ENCODE data around the gene GRID1.

DNA sequence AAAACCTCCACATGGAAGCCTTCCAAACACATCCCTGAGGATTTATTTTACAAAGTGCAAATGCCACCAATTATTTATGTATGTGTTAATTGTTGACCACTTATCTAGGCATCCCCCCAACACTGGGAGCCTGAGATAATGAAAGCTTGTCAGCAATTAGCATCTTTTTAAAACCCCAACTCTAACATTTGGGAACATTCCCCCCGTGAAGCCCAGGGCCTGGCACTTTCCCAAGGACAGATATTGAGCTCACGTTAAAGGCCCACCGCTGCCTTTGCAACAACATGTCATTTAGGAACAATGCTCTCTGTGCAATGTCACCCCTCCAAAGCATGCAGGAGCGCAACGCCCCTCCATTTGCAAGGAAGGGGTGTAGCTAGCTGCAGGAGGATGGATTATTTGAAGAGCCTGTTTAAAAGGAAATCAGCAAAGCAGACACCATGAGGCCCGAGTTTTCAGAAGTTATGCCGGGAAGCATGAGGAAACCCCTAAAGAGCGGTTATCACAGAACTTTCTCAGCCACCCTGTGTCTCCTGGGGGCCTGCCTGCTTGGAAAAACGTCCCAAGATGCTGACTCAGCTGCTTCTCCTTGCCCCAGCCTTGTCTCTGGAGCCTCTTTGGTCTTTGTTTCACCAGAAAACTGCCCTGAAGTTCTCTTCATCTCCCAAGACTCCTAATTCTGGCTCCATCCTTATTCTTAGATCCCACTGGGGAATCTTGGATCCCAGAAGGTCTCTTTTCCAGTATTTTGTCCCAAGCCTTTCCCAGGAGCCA is 444.1 kb downstream of the GRID1 start:
- TF ChIP-seq POLR2A (IDR thresholded peaks at IDR 0.05), result no peak
- TF ChIP-seq, protein P1, sequence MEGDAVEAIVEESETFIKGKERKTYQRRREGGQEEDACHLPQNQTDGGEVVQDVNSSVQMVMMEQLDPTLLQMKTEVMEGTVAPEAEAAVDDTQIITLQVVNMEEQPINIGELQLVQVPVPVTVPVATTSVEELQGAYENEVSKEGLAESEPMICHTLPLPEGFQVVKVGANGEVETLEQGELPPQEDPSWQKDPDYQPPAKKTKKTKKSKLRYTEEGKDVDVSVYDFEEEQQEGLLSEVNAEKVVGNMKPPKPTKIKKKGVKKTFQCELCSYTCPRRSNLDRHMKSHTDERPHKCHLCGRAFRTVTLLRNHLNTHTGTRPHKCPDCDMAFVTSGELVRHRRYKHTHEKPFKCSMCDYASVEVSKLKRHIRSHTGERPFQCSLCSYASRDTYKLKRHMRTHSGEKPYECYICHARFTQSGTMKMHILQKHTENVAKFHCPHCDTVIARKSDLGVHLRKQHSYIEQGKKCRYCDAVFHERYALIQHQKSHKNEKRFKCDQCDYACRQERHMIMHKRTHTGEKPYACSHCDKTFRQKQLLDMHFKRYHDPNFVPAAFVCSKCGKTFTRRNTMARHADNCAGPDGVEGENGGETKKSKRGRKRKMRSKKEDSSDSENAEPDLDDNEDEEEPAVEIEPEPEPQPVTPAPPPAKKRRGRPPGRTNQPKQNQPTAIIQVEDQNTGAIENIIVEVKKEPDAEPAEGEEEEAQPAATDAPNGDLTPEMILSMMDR (IDR thresholded peaks at IDR 0.05), result no peak
